Measurements from ENCODE around the gene MYBPC2.
"Not testable (repeated sequence)": the region's sequence is repeated elsewhere in the genome, so short reads cannot be mapped to it uniquely, and the experiment has no call there.

Gene MYBPC2

GRCh38 chr19:50468818-50469217 is 36.1 kb downstream of the MYBPC2 start:
- Mint-ChIP-seq H3K4me1 (ENCODE audit: low read depth) (no peaks in the 10 kb centered on the region), H3K27ac (no peak overlapping the region), H3K27me3 (ENCODE audit: low read depth) (no peaks in the 10 kb centered on the region), H3K9me3 (no peaks in the 10 kb centered on the region), H3K36me3 (ENCODE audit: low read depth) (no peaks in the 10 kb centered on the region), H3K4me3 (no peak overlapping the region)

- H3K27ac Mint-ChIP-seq; H3K4me3 Mint-ChIP-seq; H3K27me3 Mint-ChIP-seq (ENCODE audit: low read depth); H3K9me3 Mint-ChIP-seq; H3K36me3 Mint-ChIP-seq (ENCODE audit: low read depth): not testable (repeated sequence)
- peaks cover 13% of the 10 kb centered on the region for H3K4me1 Mint-ChIP-seq (ENCODE audit: low read depth)
Observed at GRCh38 chr19:50473336-50473735, 40.6 kb downstream of the MYBPC2 start.

GRCh38 chr19:50475101-50475568 is 42.4 kb downstream of the MYBPC2 start:
- Mint-ChIP-seq H3K27ac (peak overlapping the region; percentile 75), H3K4me3 (peak overlapping the region; percentile 65), H3K36me3 (ENCODE audit: low read depth) (peaks cover 11% of the 10 kb centered on the region)

GRCh38 chr19:50475736-50476223 is 43.1 kb downstream of the MYBPC2 start:
- H3K4me1 Mint-ChIP-seq (ENCODE audit: low read depth): peaks cover 15% of the 10 kb centered on the region
- H3K27ac Mint-ChIP-seq: peak overlapping the region; percentile 77
- peak overlapping the region; percentile 98 for H3K4me3 Mint-ChIP-seq
- H3K9me3 Mint-ChIP-seq: no peaks in the 10 kb centered on the region
- H3K36me3 Mint-ChIP-seq (ENCODE audit: low read depth): peaks cover 11% of the 10 kb centered on the region
- H3K27me3 Mint-ChIP-seq (ENCODE audit: low read depth): no peaks in the 10 kb centered on the region

More at GRCh38 chr19:50475101-50475568, 42.4 kb downstream of the MYBPC2 start:
- Mint-ChIP-seq H3K27me3 (ENCODE audit: low read depth) (no peaks in the 10 kb centered on the region), H3K9me3 (no peaks in the 10 kb centered on the region), H3K4me1 (ENCODE audit: low read depth) (peaks cover 15% of the 10 kb centered on the region)

GRCh38 chr19:50476224-50476906 is 43.7 kb downstream of the MYBPC2 start, which contains the start of the genes EMC10 and GARIN5A:
Gene EMC10 (plus strand): TSS chr19:50476507. CDS start chr19:50476545, 38 bp downstream.
Gene GARIN5A (minus strand): TSS chr19:50476848. CDS start chr19:50476388, 460 bp downstream.
- Mint-ChIP-seq H3K27ac (peak within 1 kb of the TSS; percentile 93), H3K9me3 (no peaks in the 10 kb centered on the region), H3K4me1 (ENCODE audit: low read depth) (peaks cover 15% of the 10 kb centered on the region), H3K36me3 (ENCODE audit: low read depth) (peaks cover 14% of the 10 kb centered on the region), H3K27me3 (ENCODE audit: low read depth) (no peaks in the 10 kb centered on the region), H3K4me3 (peak within 1 kb of the TSS; percentile 98)

GRCh38 chr19:50476907-50477238 is 44.2 kb downstream of the MYBPC2 start:
- Mint-ChIP-seq H3K9me3 (no peaks in the 10 kb centered on the region), H3K27ac (peak overlapping the region; percentile 93), H3K27me3 (ENCODE audit: low read depth) (no peaks in the 10 kb centered on the region), H3K4me3 (peak overlapping the region; percentile 98), H3K4me1 (ENCODE audit: low read depth) (peaks cover 15% of the 10 kb centered on the region), H3K36me3 (ENCODE audit: low read depth) (peaks cover 14% of the 10 kb centered on the region)

- H3K27ac Mint-ChIP-seq: peak overlapping the region; percentile 31
- H3K4me1 Mint-ChIP-seq (ENCODE audit: low read depth): peaks cover 15% of the 10 kb centered on the region
- H3K36me3 Mint-ChIP-seq (ENCODE audit: low read depth): peaks cover 14% of the 10 kb centered on the region
- H3K27me3 Mint-ChIP-seq (ENCODE audit: low read depth): no peaks in the 10 kb centered on the region
- H3K9me3 Mint-ChIP-seq: no peaks in the 10 kb centered on the region
- peak overlapping the region; percentile 98 for H3K4me3 Mint-ChIP-seq
Observed at GRCh38 chr19:50477751-50478515, 45.2 kb downstream of the MYBPC2 start.

- Mint-ChIP-seq H3K4me3 (peak overlapping the region; percentile 21), H3K27ac (no peak overlapping the region), H3K36me3 (ENCODE audit: low read depth) (peaks cover 20% of the 10 kb centered on the region), H3K4me1 (ENCODE audit: low read depth) (peaks cover 15% of the 10 kb centered on the region), H3K27me3 (ENCODE audit: low read depth) (no peaks in the 10 kb centered on the region), H3K9me3 (no peaks in the 10 kb centered on the region)
Observed at GRCh38 chr19:50478901-50479715, 46.4 kb downstream of the MYBPC2 start.

GRCh38 chr19:50479761-50480251 is 47.1 kb downstream of the MYBPC2 start:
- H3K9me3 Mint-ChIP-seq: no peaks in the 10 kb centered on the region
- H3K27me3 Mint-ChIP-seq (ENCODE audit: low read depth): no peaks in the 10 kb centered on the region
- peaks cover 15% of the 10 kb centered on the region for H3K4me1 Mint-ChIP-seq (ENCODE audit: low read depth)
- H3K36me3 Mint-ChIP-seq (ENCODE audit: low read depth): peaks cover 21% of the 10 kb centered on the region
- no peak overlapping the region for H3K4me3 Mint-ChIP-seq
- no peak overlapping the region for H3K27ac Mint-ChIP-seq

GRCh38 chr19:50480281-50481111 is 47.8 kb downstream of the MYBPC2 start:
- Mint-ChIP-seq H3K4me3 (no peak overlapping the region), H3K36me3 (ENCODE audit: low read depth) (peaks cover 28% of the 10 kb centered on the region), H3K4me1 (ENCODE audit: low read depth) (peaks cover 15% of the 10 kb centered on the region), H3K9me3 (no peaks in the 10 kb centered on the region), H3K27me3 (ENCODE audit: low read depth) (no peaks in the 10 kb centered on the region), H3K27ac (no peak overlapping the region)

GRCh38 chr19:50481351-50482149 is 48.9 kb downstream of the MYBPC2 start:
- H3K27ac Mint-ChIP-seq: no peak overlapping the region
- no peaks in the 10 kb centered on the region for H3K27me3 Mint-ChIP-seq (ENCODE audit: low read depth)
- peaks cover 32% of the 10 kb centered on the region for H3K36me3 Mint-ChIP-seq (ENCODE audit: low read depth)
- H3K4me1 Mint-ChIP-seq (ENCODE audit: low read depth): peaks cover 15% of the 10 kb centered on the region
- H3K9me3 Mint-ChIP-seq: no peaks in the 10 kb centered on the region
- no peak overlapping the region for H3K4me3 Mint-ChIP-seq

- peaks cover 9% of the 10 kb centered on the region for H3K4me1 Mint-ChIP-seq (ENCODE audit: low read depth)
- no peak overlapping the region for H3K27ac Mint-ChIP-seq
- H3K36me3 Mint-ChIP-seq (ENCODE audit: low read depth): peaks cover 31% of the 10 kb centered on the region
- no peaks in the 10 kb centered on the region for H3K27me3 Mint-ChIP-seq (ENCODE audit: low read depth)
- H3K4me3 Mint-ChIP-seq: no peak overlapping the region
- no peaks in the 10 kb centered on the region for H3K9me3 Mint-ChIP-seq
Observed at GRCh38 chr19:50482271-50482855, 49.7 kb downstream of the MYBPC2 start.
